ENCODE results near the gene ANTKMT. TPM values are rescaled to one million over a fixed set of nuclear protein-coding genes. Genes with fewer than 3 reads are reported as not detected.
"Not testable (repeated sequence)": the region's sequence is repeated elsewhere in the genome, so short reads cannot be mapped to it uniquely, and the experiment has no call there.

The ANTKMT gene
- total RNA-seq, 1 experiment from 2014 or later = 27.0 TPM

GRCh38 chr16:739560-740458 is 18.9 kb downstream of the ANTKMT start:
- Histone ChIP-seq H3K9me3 (no peaks in the 10 kb centered on the region), H3K4me3 (peak overlapping the region; percentile 99), H3K27me3 (no peaks in the 10 kb centered on the region), H3K36me3 (peaks cover 35% of the 10 kb centered on the region)
- no peak for DNase-seq

- Histone ChIP-seq H3K9me3 (no peaks in the 10 kb centered on the region), H3K36me3 (peaks cover 35% of the 10 kb centered on the region), H3K27me3 (no peaks in the 10 kb centered on the region), H3K4me3 (peak overlapping the region; percentile 99)
- DNase-seq = no peak
These were observed 19.5 kb downstream of the ANTKMT start for GRCh38 chr16:740459-740763.

DNA sequence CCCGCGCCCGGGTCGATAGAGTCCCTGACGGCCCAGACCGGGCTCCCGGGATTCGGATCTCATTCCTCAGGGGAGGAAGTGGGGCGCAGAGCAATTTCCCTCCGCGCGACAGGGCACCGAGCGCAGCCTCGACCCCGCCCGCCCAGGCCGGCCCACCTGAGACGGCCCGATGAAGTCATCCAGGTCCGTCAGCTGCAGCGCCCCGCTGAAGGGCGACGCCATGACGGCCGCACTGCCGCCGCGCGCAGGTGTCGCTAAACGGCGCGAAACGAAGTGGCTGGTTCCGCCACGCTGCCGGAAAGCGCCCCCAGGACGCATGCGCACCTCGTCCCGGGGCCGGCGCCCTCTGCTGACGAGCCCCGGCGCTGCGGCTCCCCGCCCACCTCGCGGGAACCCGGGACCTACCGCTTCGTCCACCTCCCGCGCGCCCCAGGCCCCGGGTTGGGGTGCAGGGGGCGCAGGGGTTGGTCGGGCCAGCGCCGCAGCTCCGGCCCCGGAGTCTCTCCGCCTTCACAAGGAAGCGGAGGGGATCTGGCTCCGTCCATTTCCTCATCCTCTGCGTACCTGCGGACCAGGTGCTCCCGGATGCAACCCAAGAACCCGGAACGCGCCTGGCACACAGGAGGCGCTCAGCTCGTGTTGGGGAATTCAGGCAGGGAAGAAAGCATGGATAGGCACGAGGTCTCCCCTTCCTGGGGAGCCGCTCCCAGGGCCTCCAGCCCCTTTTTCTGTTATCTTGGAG is 20.0 kb downstream of the ANTKMT start, which contains the start of gene CIAO3:
CIAO3 (minus strand) TSS at position 234 of the 742 bp plus-strand sequence; CDS start at position 222, 12 bp downstream.
- Histone ChIP-seq H3K27me3 (no peaks in the 10 kb centered on the region), H3K36me3 (peaks cover 30% of the 10 kb centered on the region), H3K4me3 (peak within 1 kb of the TSS; percentile 99), H3K9me3 (no peaks in the 10 kb centered on the region)
- DNase-seq = peak; percentile 94

DNA sequence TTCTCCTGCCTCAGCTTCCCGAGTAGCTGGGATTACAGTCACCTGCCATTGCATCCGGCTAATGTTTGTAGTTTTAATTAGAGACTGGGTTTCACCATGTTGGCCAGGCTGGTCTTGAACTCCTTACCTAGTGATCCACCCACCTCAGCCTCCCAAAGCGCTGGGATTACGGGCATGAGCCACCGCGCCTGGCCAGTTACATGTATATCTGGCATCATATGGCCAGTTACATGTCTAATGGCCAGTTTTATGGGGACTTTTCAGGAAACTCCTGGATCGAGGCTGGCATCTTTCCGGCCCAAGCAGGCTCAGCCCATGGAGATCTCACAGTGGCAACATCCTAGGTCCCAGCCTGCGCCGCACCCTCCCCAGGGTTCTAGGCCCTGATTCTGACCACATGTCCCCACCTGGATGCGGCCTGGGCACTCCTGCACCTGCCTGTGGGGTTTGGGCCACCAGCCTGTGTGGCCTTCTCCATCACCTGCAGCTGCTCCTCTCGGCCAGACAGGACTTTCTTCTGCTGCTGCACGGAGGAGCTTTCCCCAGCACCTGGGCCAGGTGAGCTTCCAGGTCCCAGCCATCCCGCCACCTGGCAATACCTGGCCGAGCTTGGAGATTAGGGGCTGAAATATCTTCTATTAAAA is 21.2 kb downstream of the ANTKMT start:
- no peak overlapping the region for H3K4me3 ChIP-seq
- H3K27me3 ChIP-seq = no peaks in the 10 kb centered on the region
- H3K9me3 ChIP-seq = no peaks in the 10 kb centered on the region
- no peak for DNase-seq
- peaks cover 20% of the 10 kb centered on the region for H3K36me3 ChIP-seq

GRCh38 chr16:742894-743293 is 21.9 kb downstream of the ANTKMT start:
- DNase-seq, H3K4me3 ChIP-seq: not testable (repeated sequence)
- peaks cover 15% of the 10 kb centered on the region for H3K36me3 ChIP-seq

GRCh38 chr16:743794-744500 is 23.0 kb downstream of the ANTKMT start:
- H3K36me3 ChIP-seq = peaks cover 8% of the 10 kb centered on the region
- no peaks in the 10 kb centered on the region for H3K27me3 ChIP-seq
- no peak for DNase-seq
- no peak overlapping the region for H3K4me3 ChIP-seq
- H3K9me3 ChIP-seq = no peaks in the 10 kb centered on the region

More at GRCh38 chr16:742894-743293, 21.9 kb downstream of the ANTKMT start:
- H3K9me3 ChIP-seq, H3K27me3 ChIP-seq: not testable (repeated sequence)

- H3K4me3 ChIP-seq = no peak overlapping the region
- H3K9me3 ChIP-seq = no peaks in the 10 kb centered on the region
- H3K27me3 ChIP-seq = no peaks in the 10 kb centered on the region
- H3K36me3 ChIP-seq = no peaks in the 10 kb centered on the region; the same call in 1 of the 2 replicates
- no peak for DNase-seq
These were observed 24.8 kb downstream of the ANTKMT start for GRCh38 chr16:745739-746138.

- Histone ChIP-seq H3K27me3 (no peaks in the 10 kb centered on the region), H3K9me3 (no peaks in the 10 kb centered on the region), H3K4me3 (no peak overlapping the region), H3K36me3 (no peaks in the 10 kb centered on the region)
- DNase-seq = no peak
These were observed 25.7 kb downstream of the ANTKMT start for GRCh38 chr16:746637-747036.

DNA sequence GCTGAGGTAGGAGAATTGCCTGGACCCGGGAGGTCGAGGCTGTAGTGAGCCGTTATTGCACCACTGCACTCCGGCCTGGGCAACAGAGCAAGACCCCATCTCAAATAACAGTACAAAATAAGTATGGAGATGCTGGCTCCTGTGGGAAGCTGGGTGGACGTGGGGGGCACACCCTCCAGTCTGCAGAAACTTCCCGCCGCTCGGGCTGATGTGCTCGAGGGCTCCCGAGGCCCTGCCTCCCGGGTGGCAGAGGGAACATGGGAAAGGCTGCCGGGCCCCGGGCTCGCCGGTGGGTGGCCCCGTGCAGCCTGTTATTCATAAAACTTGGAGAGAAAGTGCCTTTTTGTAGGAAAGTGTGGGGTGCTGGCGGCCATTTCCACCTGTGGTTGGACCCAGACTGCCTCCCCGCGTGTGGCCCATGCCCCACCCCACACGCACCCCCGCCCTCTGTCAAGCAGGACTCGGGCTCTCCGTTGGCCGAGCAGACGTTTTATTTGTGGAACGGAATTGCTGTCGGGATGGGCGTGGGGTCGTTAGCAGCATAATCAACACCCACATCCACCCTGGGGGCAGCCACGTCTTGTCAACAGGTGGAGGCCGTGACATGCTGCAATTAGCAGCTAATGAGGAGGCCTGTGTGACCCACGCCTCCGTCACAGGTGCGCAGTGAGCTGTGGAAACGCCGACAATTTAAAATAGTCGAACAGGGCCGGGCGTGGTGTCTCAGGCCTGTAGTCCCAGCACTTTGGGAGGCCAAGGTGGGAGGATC is 27.2 kb downstream of the ANTKMT start:
- no peak for DNase-seq
- Histone ChIP-seq H3K27me3 (no peaks in the 10 kb centered on the region), H3K9me3 (no peaks in the 10 kb centered on the region), H3K4me3 (no peak overlapping the region), H3K36me3 (no peaks in the 10 kb centered on the region)

GRCh38 chr16:749010-749409 is 28.1 kb downstream of the ANTKMT start:
- Histone ChIP-seq H3K27me3 (no peaks in the 10 kb centered on the region), H3K4me3 (no peak overlapping the region), H3K36me3 (no peaks in the 10 kb centered on the region), H3K9me3 (no peaks in the 10 kb centered on the region)
- no peak for DNase-seq

GRCh38 chr16:750485-750884 is 29.5 kb downstream of the ANTKMT start:
- Histone ChIP-seq H3K27me3 (no peaks in the 10 kb centered on the region), H3K9me3 (no peaks in the 10 kb centered on the region), H3K4me3 (no peak overlapping the region), H3K36me3 (no peaks in the 10 kb centered on the region)
- DNase-seq = no peak

GRCh38 chr16:751152-752006 is 30.4 kb downstream of the ANTKMT start:
- no peaks in the 10 kb centered on the region for H3K9me3 ChIP-seq
- no peak overlapping the region for H3K4me3 ChIP-seq
- DNase-seq = no peak
- H3K36me3 ChIP-seq = no peaks in the 10 kb centered on the region
- no peaks in the 10 kb centered on the region for H3K27me3 ChIP-seq

GRCh38 chr16:752007-752312 is 31.0 kb downstream of the ANTKMT start:
- H3K36me3 ChIP-seq = no peaks in the 10 kb centered on the region
- H3K27me3 ChIP-seq = no peaks in the 10 kb centered on the region
- no peak for DNase-seq
- no peaks in the 10 kb centered on the region for H3K9me3 ChIP-seq
- no peak overlapping the region for H3K4me3 ChIP-seq

DNA sequence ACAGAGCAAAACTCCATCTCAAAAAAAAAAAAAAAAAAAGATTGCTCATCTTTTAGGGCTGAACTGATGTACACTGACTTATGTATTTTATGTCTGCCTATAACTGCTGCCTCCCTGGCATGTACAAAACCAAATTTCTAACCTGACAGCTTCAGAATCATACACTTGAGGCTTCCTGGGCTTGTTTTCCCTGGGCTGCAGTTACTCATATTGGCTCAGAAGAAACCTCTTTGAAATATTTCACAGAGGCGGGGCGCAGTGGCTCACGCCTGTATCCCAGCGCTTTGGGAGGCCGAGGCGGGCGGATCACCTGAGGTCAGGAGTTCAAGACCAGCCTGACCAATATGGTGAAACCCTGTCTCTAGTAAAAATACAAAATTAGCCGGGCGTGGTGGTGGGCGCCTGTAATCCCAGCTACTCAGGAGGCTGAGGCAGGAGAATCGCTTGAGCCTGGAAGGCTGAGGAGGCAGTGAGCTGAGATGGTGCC is 33.2 kb downstream of the ANTKMT start:
- H3K27me3 ChIP-seq, DNase-seq, H3K36me3 ChIP-seq, H3K9me3 ChIP-seq, H3K4me3 ChIP-seq: not testable (repeated sequence)

- no peak for DNase-seq
- Histone ChIP-seq H3K36me3 (no peaks in the 10 kb centered on the region), H3K9me3 (no peaks in the 10 kb centered on the region), H3K4me3 (no peak overlapping the region), H3K27me3 (no peaks in the 10 kb centered on the region)
These were observed 33.7 kb downstream of the ANTKMT start for GRCh38 chr16:754656-755055.
